Inferior parietal cortex (tissue), 1 donor: Measurements from ENCODE around the gene ATXN1L.
A peak's percentile ranks its signal among the peaks of the same experiment; 100 is the strongest.
"Not testable (repeated sequence)": the region's sequence is repeated elsewhere in the genome, so short reads cannot be mapped to it uniquely, and the experiment has no call there.

Experiments used
- DNase-seq: peaks from one replicate; pipeline ENCODE4 v3.0.0-alpha.2; 2016; ENCODE audit errors: extremely low spot score

Gene ATXN1L

DNA sequence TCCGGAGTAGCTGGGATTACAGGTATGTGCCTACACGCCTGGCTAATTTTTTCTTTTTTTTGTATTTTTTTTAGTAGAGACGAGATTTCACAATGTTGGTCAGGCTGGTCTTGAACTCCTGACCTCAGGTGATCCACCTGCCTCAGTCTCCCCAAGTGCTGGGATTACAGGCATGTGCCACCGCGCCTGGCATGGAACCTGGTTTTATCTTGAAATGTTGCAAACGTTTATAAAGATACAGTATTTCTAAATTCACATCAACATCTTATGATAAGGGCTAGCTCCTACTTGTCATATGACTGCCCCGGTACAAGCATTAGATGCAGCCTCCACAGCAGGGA lies 48.1 kb downstream of the ATXN1L start:
- DNase-seq, result no peak

GRCh38 chr16:71894229-71894920 lies 48.6 kb downstream of the ATXN1L start:
- DNase-seq, result peak; percentile 55

GRCh38 chr16:71894921-71895678 lies 49.3 kb downstream of the ATXN1L start, which contains the start of gene IST1:
IST1 (plus strand) TSS chr16:71895531; CDS start chr16:71915641, 20,110 bp downstream.
- DNase-seq, result peak; percentile 96

DNA sequence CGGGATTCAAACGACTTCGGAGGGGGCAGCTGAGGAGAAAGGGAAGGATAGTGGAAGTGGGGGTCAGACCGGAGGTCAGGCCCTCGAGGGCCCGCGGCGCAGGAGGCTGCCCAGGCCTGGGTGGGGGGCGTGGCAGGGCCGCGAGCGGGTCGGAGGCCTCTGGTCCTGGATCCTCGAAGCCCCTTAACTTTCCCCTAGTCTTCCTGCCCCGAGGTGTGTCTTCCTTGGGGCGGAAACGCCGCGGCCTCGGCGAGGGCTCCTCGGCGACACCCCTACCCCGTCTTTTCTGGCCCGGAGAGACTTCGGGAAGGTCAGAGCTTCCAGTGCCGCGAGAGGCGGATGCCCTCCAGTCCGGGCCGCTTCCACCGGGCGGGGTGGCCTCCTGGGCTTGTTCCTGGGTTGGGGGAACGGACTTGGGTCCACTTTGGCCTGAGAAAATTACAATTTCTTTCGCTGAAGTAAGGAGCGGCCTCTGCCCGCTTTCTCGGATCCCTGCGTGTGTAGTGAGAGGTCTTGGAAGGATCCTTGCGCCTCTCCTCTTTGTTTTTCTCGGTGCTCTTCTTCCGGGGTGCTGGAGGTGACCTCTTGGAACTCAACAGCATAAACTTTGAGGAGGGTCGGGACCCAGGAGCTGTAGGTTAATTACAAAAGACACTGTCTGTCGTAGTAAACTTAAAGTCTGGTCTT lies 50.0 kb downstream of the ATXN1L start:
- no peak for DNase-seq

DNA sequence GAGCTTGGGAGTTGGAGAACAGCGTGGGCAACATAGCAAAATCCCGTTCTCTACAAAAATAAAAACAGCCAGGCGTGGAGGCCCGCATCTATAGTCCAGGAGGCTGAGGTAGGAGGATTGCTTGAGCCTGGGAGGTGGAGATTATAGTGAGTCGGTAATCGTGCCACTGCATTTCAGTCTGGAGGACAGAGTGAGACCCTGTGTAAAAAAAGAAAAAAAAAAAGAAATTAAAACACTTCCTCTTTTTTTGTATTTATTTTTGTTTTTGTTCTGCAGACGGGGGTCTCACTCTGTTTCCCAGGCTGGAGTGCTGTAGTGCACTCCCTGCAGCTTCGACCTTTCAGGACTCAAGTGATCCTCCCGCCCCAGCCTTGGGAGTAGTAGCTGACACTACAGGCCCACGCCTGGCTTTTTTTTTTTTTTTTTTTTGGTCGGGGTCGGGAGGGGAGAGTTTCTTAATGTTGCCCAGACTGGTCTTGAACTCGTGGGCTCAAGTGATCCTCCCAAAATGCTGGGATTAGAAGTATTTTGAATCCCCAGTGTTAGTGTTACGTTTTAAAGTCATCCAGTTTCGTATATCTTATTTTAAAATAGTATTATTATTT lies 51.1 kb downstream of the ATXN1L start:
- no peak for DNase-seq

DNA sequence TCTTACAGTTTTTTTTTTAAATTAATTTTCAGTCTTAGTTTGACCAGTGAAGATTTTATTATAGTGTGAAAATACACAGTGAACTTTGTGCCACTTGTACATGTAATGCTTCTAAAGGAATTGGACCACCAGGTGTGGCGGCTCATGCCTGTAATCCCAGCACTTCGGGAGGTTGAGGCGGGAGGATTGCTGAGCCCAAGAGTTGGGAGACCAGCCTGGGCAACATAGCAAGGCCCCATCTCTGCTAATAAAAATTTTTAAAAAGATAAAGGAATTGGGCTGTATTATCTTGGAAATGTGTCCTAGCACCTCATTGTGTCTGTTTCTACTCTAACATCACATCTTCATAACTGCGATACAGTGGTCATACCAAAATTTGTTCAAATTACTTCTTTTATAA lies 53.4 kb downstream of the ATXN1L start:
- DNase-seq, result no peak

GRCh38 chr16:71902656-71903365 lies 57.0 kb downstream of the ATXN1L start:
- DNase-seq, result no peak

GRCh38 chr16:71903608-71904007 lies 57.8 kb downstream of the ATXN1L start:
- no peak for DNase-seq

GRCh38 chr16:71904239-71904638 lies 58.5 kb downstream of the ATXN1L start:
- no peak for DNase-seq

DNA sequence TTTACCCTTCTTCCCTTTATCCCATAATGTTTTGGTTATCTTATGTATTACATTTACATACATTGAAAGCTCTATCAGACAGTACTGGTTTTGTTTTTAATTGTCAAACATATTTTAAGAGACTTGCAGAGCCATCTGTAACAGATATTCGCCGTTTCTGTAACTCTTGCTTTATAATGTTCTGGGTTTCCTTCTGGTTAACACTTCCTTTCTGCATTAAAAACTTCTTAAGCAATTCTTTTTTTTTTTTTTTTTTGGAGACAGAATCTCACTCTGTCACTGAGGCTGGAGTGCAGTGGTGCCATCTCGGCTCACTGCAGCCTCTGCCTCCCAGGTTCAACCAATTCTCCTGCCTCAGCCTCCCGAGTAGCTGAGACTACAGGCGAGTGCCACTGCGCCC lies 60.0 kb downstream of the ATXN1L start:
- DNase-seq, result not testable (repeated sequence)
